ENCODE measurements around the gene CAMK2D.

GRCh38 chr4:113732967-113733527, 28.5 kb downstream of the CAMK2D start:
- TF ChIP-seq EP300 (IDR thresholded peaks at IDR 0.05) (no peak), POLR2A (IDR thresholded peaks at IDR 0.05) (no peak)
- TF ChIP-seq, protein P1, sequence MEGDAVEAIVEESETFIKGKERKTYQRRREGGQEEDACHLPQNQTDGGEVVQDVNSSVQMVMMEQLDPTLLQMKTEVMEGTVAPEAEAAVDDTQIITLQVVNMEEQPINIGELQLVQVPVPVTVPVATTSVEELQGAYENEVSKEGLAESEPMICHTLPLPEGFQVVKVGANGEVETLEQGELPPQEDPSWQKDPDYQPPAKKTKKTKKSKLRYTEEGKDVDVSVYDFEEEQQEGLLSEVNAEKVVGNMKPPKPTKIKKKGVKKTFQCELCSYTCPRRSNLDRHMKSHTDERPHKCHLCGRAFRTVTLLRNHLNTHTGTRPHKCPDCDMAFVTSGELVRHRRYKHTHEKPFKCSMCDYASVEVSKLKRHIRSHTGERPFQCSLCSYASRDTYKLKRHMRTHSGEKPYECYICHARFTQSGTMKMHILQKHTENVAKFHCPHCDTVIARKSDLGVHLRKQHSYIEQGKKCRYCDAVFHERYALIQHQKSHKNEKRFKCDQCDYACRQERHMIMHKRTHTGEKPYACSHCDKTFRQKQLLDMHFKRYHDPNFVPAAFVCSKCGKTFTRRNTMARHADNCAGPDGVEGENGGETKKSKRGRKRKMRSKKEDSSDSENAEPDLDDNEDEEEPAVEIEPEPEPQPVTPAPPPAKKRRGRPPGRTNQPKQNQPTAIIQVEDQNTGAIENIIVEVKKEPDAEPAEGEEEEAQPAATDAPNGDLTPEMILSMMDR (IDR thresholded peaks at IDR 0.05) = no peak

Data from sigmoid colon (tissue), 4 donors.